Tibial nerve (tissue), 3 donors: ENCODE measurements around the gene EFCAB13.

Source experiments
- POLR2A ChIP-seq, 2 donors: fragments of 450-650 bp; IDR thresholded peaks; one replicate each; pipeline ENCODE4 v1.6.1; 2017; ENCODE audit warnings: antibody characterized with exemption in 2 of 2, mild to moderate bottlenecking in 2 of 2, moderate library complexity in 2 of 2
- TF ChIP-seq, protein P1 (sequence below), 5 experiments: fragments of 200-600 bp in 3 of 5; fragments of 450-650 bp in 2 of 5; sonication (generic) in 3 of 5; IDR thresholded peaks; one replicate each; pipeline ENCODE4 v1.5.1; 2016 to 2019; ENCODE audit warnings: antibody characterized with exemption in 5 of 5, mild to moderate bottlenecking in 3 of 5, moderate library complexity in 2 of 5

DNA sequence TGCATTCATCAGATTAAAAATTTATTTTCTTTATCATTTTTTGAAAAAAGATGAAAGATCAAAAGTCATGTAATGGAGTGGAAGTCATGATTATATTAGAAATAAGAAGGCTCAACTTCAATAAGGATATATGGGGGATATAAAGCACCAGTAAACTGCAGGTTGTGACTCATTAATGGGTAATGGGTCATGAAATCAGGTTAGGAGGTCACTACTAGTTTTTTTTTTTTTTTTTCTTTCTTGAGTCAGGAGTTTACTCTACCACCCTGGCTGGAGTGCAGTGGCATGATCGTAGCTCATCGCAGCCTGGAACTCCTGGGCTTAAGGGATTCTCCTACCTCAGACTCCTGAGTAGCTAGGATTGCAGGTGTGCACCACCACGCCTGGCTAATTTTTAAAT is 14.3 kb downstream of the EFCAB13 start:
- TF ChIP-seq, protein P1, sequence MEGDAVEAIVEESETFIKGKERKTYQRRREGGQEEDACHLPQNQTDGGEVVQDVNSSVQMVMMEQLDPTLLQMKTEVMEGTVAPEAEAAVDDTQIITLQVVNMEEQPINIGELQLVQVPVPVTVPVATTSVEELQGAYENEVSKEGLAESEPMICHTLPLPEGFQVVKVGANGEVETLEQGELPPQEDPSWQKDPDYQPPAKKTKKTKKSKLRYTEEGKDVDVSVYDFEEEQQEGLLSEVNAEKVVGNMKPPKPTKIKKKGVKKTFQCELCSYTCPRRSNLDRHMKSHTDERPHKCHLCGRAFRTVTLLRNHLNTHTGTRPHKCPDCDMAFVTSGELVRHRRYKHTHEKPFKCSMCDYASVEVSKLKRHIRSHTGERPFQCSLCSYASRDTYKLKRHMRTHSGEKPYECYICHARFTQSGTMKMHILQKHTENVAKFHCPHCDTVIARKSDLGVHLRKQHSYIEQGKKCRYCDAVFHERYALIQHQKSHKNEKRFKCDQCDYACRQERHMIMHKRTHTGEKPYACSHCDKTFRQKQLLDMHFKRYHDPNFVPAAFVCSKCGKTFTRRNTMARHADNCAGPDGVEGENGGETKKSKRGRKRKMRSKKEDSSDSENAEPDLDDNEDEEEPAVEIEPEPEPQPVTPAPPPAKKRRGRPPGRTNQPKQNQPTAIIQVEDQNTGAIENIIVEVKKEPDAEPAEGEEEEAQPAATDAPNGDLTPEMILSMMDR (IDR thresholded peaks at IDR 0.05) = no peak
- TF ChIP-seq POLR2A (IDR thresholded peaks at IDR 0.05) = no peak
